Ishikawa (cell line): ENCODE measurements around the gene SMG7.

ENCODE experiments used
- EGR1 ChIP-seq: IDR thresholded peaks from 2 replicates; pipeline ENCODE4 v1.6.1; 2012
- FOXM1 ChIP-seq: IDR thresholded peaks from 2 replicates; pipeline ENCODE4 v1.6.1; 2012; ENCODE audit warnings: low read depth, borderline replicate concordance
- MAX ChIP-seq: IDR thresholded peaks from 2 replicates; pipeline ENCODE4 v1.6.1; 2012
- NFIC ChIP-seq: IDR thresholded peaks from 2 replicates; pipeline ENCODE4 v1.6.1; 2012
- RAD21 ChIP-seq: IDR thresholded peaks from 2 replicates; pipeline ENCODE4 v1.6.1; 2012; ENCODE audit warnings: low read depth
- TAF1 ChIP-seq: IDR thresholded peaks from 2 replicates; pipeline ENCODE4 v1.6.1; 2012; ENCODE audit warnings: low read depth, mild to moderate bottlenecking
- TEAD4 ChIP-seq: IDR thresholded peaks from 2 replicates; pipeline ENCODE4 v1.6.1; 2012

GRCh38 chr1:183493540-183494245 lies 21.4 kb downstream of the SMG7 start:
- no peak for TF ChIP-seq TEAD4
- TF ChIP-seq RAD21 = no peak
- TF ChIP-seq MAX = no peak
- TF ChIP-seq NFIC = no peak
- no peak for TF ChIP-seq EGR1
- no peak for TF ChIP-seq FOXM1
- no peak for TF ChIP-seq TAF1
